ENCODE data around the gene EXOC6B.

DNA sequence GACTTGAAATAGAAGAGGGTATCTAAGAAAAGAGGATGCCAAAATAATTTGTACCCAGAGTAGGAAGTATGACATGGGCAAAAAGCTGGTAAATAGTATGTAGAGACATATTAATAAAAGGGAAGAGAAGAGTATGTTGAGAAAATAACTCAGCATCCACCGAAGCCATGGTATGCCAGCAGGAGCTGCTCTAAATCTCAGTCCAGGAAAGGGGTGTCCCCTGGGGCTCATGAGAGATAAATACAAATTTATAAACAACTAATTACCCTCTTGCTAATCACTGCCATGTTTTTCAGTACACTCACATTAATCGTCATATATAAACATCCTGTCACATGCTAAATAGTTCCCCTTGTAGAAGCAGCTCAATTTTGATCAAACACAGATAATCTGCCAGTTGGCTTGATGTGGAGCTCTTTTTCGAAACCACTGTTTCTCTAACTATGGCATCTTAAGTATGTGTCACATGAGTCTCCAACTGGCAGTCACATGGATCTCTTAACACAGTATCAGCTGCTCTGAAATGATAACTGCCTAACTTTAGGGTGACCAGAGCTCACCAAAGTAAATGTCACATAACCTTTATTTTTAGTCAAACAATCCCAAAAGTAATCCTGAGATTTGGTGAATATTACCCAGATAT is 31.9 kb downstream of the EXOC6B start:
- TF ChIP-seq, protein P1, sequence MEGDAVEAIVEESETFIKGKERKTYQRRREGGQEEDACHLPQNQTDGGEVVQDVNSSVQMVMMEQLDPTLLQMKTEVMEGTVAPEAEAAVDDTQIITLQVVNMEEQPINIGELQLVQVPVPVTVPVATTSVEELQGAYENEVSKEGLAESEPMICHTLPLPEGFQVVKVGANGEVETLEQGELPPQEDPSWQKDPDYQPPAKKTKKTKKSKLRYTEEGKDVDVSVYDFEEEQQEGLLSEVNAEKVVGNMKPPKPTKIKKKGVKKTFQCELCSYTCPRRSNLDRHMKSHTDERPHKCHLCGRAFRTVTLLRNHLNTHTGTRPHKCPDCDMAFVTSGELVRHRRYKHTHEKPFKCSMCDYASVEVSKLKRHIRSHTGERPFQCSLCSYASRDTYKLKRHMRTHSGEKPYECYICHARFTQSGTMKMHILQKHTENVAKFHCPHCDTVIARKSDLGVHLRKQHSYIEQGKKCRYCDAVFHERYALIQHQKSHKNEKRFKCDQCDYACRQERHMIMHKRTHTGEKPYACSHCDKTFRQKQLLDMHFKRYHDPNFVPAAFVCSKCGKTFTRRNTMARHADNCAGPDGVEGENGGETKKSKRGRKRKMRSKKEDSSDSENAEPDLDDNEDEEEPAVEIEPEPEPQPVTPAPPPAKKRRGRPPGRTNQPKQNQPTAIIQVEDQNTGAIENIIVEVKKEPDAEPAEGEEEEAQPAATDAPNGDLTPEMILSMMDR (IDR thresholded peaks at IDR 0.05), result no peak
- no peak for TF ChIP-seq POLR2A (IDR thresholded peaks at IDR 0.05)
